Adrenal gland (tissue), 12 donors: Measurements from ENCODE around the gene GPRIN3. TPM values are rescaled to one million over a fixed set of nuclear protein-coding genes. Genes with fewer than 3 reads are reported as not detected.

ENCODE experiments used
- DNase-seq, 7 donors: peaks; one replicate each; pipeline ENCODE4 v3.0.0-alpha.2; 2019 to 2020
- H3K27ac ChIP-seq, 5 donors: fragments of 200-600 bp; sonication (generic) in 4 of 5; 1 replicate in 3 of 5; 2 replicates in 2 of 5; pipeline versions ENCODE4 v1.5.1 to v1.8.0; 2016 to 2020; ENCODE audit warnings: mild to moderate bottlenecking in 1 of 5
- H3K27me3 ChIP-seq: fragments of 200-600 bp; 2 replicates; pipeline ENCODE4 v1.8.0; 2021
- H3K36me3 ChIP-seq, 2 donors: fragments of 200-600 bp; replicated peaks in 1 of 2; 1 replicate in 1 of 2; 2 replicates in 1 of 2; pipeline versions ENCODE4 v1.5.1 to v1.8.0; 2018 to 2022
- H3K4me1 ChIP-seq, 2 donors: fragments of 200-600 bp; replicated peaks in 1 of 2; 1 replicate in 1 of 2; 2 replicates in 1 of 2; pipeline versions ENCODE4 v1.5.1 to v1.8.0; 2018 to 2021
- H3K4me3 ChIP-seq, 4 donors: fragments of 200-600 bp; sonication (generic) in 3 of 4; one replicate each; pipeline ENCODE4 v1.5.1; 2016 to 2018
- H3K9me3 ChIP-seq, 3 donors: fragments of 200-600 bp; sonication (generic) in 1 of 3; replicated peaks in 1 of 3; 1 replicate in 2 of 3; 2 replicates in 1 of 3; pipeline versions ENCODE4 v1.5.1 to v1.8.0; 2016 to 2021
- CTCF ChIP-seq, 6 experiments: fragments of 450-650 bp in 4 of 6; fragments of 200-600 bp in 2 of 6; sonication (generic) in 1 of 6; IDR thresholded peaks; 1 replicate in 5 of 6; 2 replicates in 1 of 6; pipeline versions ENCODE4 v1.5.1 to v1.8.0; 2016 to 2021; ENCODE audit warnings: antibody characterized with exemption in 6 of 6, mild to moderate bottlenecking in 2 of 6, moderate library complexity in 1 of 6
- POLR2A ChIP-seq, 2 donors: fragments of 450-650 bp; IDR thresholded peaks; one replicate each; pipeline ENCODE4 v1.6.1; 2017; ENCODE audit warnings: antibody characterized with exemption in 2 of 2, mild to moderate bottlenecking in 2 of 2, moderate library complexity in 1 of 2
- WGBS, 4 donors: extraction: QIAGEN DNeasy Blood & Tissue Kit in 2 of 4; methylation state at CpG; one replicate each; pipeline versions ENCODE4 v1.1.5 to v1.1.7; 2013 to 2017; 5-methylcytosine and 5-hydroxymethylcytosine counted together
- intact Hi-C, 2 donors: fragments of 100-400 bp; cut with DNase I; formaldehyde crosslinking; loops; one replicate each; pipeline versions ENCODE4 v1.14.1 to v1.15.0; 2022 to 2023
- polyA plus RNA-seq, 3 donors: library from polyadenylated mRNA; stranded (reverse); fragments of 200-250 nt in 2 of 3; fragments of 350-450 nt in 1 of 3; fragmentation: Illumina TruSeq in 1 of 3; extraction: RNeasy Lipid Tissue Mini Kit (QIAGEN cat#74804) in 1 of 3; gene quantifications; one replicate each; pipeline ENCODE4 v1.2.3, GENCODE V29; 2013 to 2014
- total RNA-seq, 9 donors: library from RNA; depleted of rRNA in 4 of 9; stranded (reverse); fragments of >200 nt in 4 of 9; fragments of 120-200 nt in 1 of 9; fragmentation: NEBNext Ultra II Directional in 1 of 9; extraction: Animal tissue kit (Norgen Biotek cat#: 25700) in 1 of 9; gene quantifications; one replicate each; pipeline versions ENCODE4 v1.1.0 to v1.2.4, GENCODE V29; 2013 to 2023
- donor health status: healthy with polysubstance abuse.
- donor health status: Bipolar disorder and iron deficiency.
- donor health status: DM: yes; HTN: yes; CAD: no.
- donor health status: DM: no; HTN: no; CAD: no.
- donor health status: DM: no; HTN: no; CAD: no.
- donor health status: DM: yes; HTN: yes; CAD: no.

GPRIN3 gene
- total and polyA plus RNA-seq, 12 donors = 0.47 to 4.6 (median 2.2) TPM

DNA sequence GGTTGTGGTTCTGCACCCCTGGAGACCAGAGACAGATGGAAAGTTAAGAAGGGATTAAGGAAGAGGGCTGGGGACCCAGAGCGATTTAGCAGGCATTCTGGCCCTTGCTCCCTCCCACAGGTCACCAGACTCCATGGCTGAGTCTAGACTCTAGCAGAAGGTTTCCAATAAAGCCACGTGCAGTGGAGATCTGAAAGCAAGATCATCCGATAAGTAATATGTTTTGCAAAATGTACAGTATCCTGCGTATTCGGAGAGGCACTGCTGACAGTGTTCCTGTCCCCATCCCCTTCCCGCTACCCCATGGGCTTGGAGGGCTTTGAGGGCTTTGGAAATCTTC lies 531 bp upstream of the GPRIN3 start:
- intact Hi-C loops = no loop called here
- Histone ChIP-seq H3K36me3 (no peaks in the 10 kb centered on the region), H3K27ac (peak overlapping the region in 2 of 5 donors; percentile 68 to 72), H3K4me3 (peak overlapping the region in 2 of 4 donors; percentile 18 to 73), H3K9me3 (no peaks in the 10 kb centered on the region), H3K4me1 (peaks cover 0 to 6% of the 10 kb centered on the region in 2 donors), H3K27me3 (no peaks in the 10 kb centered on the region)
- TF ChIP-seq POLR2A (IDR thresholded peaks at IDR 0.05) = no peak
- 31 to 54% (median 40%) methylated on average over 6 of the region's 6 CpGs for WGBS, 4 donors
- DNase-seq = no peak

DNA sequence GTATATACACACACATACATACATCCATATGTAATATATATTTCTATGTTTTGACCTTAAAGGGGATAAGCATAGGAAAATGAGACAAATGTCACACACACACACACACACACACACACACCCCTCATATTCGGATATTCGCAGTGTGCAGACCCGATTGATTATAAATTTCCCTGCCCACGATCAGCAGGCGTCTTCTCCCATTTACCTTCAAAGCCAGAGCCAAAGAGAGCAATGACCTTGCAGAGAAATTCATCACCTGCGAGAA lies 488 bp downstream of the GPRIN3 start:
- H3K4me3 ChIP-seq = peak overlapping the region in 2 of 4 donors; percentile 18 to 73
- no peak for DNase-seq
- TF ChIP-seq POLR2A (IDR thresholded peaks at IDR 0.05) = no peak
- TF ChIP-seq CTCF (IDR thresholded peaks at IDR 0.05) = no peak
- H3K4me1 ChIP-seq = peaks cover 0 to 6% of the 10 kb centered on the region in 2 donors
- intact Hi-C loops = no loop called here
- no peaks in the 10 kb centered on the region for H3K27me3 ChIP-seq
- 10 to 18% (median 14%) methylated on average over 6 of the region's 6 CpGs for WGBS, 4 donors
- peak overlapping the region in 2 of 5 donors; percentile 68 to 72 for H3K27ac ChIP-seq
- no peaks in the 10 kb centered on the region for H3K9me3 ChIP-seq
- no peaks in the 10 kb centered on the region for H3K36me3 ChIP-seq

GRCh38 chr4:89306486-89307177 lies 968 bp downstream of the GPRIN3 start:
- 58 to 66% (median 64%) methylated on average over 11 of the region's 11 CpGs for WGBS, 4 donors
- Histone ChIP-seq H3K4me1 (peaks cover 0 to 6% of the 10 kb centered on the region in 2 donors), H3K27me3 (no peaks in the 10 kb centered on the region), H3K27ac (no peak overlapping the region), H3K4me3 (peak overlapping the region in 2 of 4 donors; percentile 18 to 73), H3K36me3 (no peaks in the 10 kb centered on the region), H3K9me3 (no peaks in the 10 kb centered on the region)
- TF ChIP-seq POLR2A (IDR thresholded peaks at IDR 0.05) = no peak
- no peak for TF ChIP-seq CTCF (IDR thresholded peaks at IDR 0.05)
- DNase-seq = no peak
- intact Hi-C loops = no loop called here

- 72 to 83% (median 76%) methylated on average over 8 of the region's 8 CpGs for WGBS, 4 donors
- peaks cover 0 to 6% of the 10 kb centered on the region in 2 donors for H3K4me1 ChIP-seq
- peak overlapping the region in 1 of 4 donors; percentile 36 for H3K4me3 ChIP-seq
- no peaks in the 10 kb centered on the region for H3K27me3 ChIP-seq
- no peak for TF ChIP-seq POLR2A (IDR thresholded peaks at IDR 0.05)
- no peak for TF ChIP-seq CTCF (IDR thresholded peaks at IDR 0.05)
- H3K36me3 ChIP-seq = no peaks in the 10 kb centered on the region
- H3K9me3 ChIP-seq = no peaks in the 10 kb centered on the region
- H3K27ac ChIP-seq = no peak overlapping the region
- DNase-seq = no peak
- intact Hi-C loops = no loop called here
These were observed 1.7 kb downstream of the GPRIN3 start for GRCh38 chr4:89305712-89306437.
